Adrenal gland (tissue), 5 donors: ENCODE measurements around the gene CDH6.

ENCODE experiments used
- POLR2A ChIP-seq, 2 donors: fragments of 450-650 bp; IDR thresholded peaks; one replicate each; pipeline ENCODE4 v1.6.1; 2017; ENCODE audit warnings: antibody characterized with exemption in 2 of 2, mild to moderate bottlenecking in 2 of 2, moderate library complexity in 1 of 2
- TF ChIP-seq, protein P1 (sequence below), 6 experiments: fragments of 450-650 bp in 4 of 6; fragments of 200-600 bp in 2 of 6; sonication (generic) in 1 of 6; IDR thresholded peaks; 1 replicate in 5 of 6; 2 replicates in 1 of 6; pipeline versions ENCODE4 v1.5.1 to v1.8.0; 2016 to 2021; ENCODE audit warnings: antibody characterized with exemption in 6 of 6, mild to moderate bottlenecking in 2 of 6, moderate library complexity in 1 of 6
- donor health status: DM: no; HTN: no; CAD: no.

DNA sequence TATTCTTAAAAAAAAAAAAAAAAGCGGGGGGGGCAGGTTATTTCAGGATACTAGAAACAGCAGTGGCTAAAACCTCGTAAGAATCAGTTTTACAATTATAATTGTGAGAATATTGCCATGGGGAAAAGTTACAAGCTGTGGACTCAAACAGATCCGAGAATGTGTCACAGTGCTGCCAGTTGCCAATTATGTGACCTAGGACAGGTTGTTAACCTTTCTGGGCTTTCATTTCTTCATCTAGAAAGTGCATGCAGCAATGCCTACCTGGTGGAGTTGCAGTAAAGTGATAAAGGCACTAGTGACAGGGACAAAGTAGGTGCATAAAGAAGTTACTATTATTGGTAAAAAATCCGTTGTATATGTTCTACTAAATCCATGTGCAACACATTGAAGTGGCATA lies 75.8 kb downstream of the CDH6 start:
- TF ChIP-seq, protein P1, sequence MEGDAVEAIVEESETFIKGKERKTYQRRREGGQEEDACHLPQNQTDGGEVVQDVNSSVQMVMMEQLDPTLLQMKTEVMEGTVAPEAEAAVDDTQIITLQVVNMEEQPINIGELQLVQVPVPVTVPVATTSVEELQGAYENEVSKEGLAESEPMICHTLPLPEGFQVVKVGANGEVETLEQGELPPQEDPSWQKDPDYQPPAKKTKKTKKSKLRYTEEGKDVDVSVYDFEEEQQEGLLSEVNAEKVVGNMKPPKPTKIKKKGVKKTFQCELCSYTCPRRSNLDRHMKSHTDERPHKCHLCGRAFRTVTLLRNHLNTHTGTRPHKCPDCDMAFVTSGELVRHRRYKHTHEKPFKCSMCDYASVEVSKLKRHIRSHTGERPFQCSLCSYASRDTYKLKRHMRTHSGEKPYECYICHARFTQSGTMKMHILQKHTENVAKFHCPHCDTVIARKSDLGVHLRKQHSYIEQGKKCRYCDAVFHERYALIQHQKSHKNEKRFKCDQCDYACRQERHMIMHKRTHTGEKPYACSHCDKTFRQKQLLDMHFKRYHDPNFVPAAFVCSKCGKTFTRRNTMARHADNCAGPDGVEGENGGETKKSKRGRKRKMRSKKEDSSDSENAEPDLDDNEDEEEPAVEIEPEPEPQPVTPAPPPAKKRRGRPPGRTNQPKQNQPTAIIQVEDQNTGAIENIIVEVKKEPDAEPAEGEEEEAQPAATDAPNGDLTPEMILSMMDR (IDR thresholded peaks at IDR 0.05), result no peak
- no peak for TF ChIP-seq POLR2A (IDR thresholded peaks at IDR 0.05)
